Thyroid gland (tissue), 4 donors: ENCODE measurements around the gene OOSP1. TPM values are rescaled to one million over a fixed set of nuclear protein-coding genes. Genes with fewer than 3 reads are reported as not detected.

Experiments used
- DNase-seq, 2 donors: peaks; one replicate each; pipeline ENCODE4 v3.0.0-alpha.2; 2019
- H3K27ac ChIP-seq, 3 donors: fragments of 200-600 bp; sonication (generic); 1 replicate in 2 of 3; 2 replicates in 1 of 3; pipeline ENCODE4 v1.5.1; 2016 to 2019; ENCODE audit warnings: mild to moderate bottlenecking in 1 of 3, moderate library complexity in 1 of 3
- H3K27me3 ChIP-seq: fragments of 200-600 bp; sonication (generic); one replicate; pipeline ENCODE4 v1.5.1; 2019
- H3K36me3 ChIP-seq, 2 donors: fragments of 200-600 bp; sonication (generic); one replicate each; pipeline ENCODE4 v1.5.1; 2016 to 2019
- H3K4me1 ChIP-seq, 2 donors: fragments of 200-600 bp; sonication (generic); one replicate each; pipeline ENCODE4 v1.5.1; 2017 to 2019
- H3K4me3 ChIP-seq, 3 donors: fragments of 200-600 bp; sonication (generic); replicated peaks in 1 of 3; 1 replicate in 2 of 3; 2 replicates in 1 of 3; pipeline ENCODE4 v1.5.1; 2016; ENCODE audit warnings: mild to moderate bottlenecking in 1 of 3
- H3K9me3 ChIP-seq: fragments of 200-600 bp; sonication (generic); one replicate; pipeline ENCODE4 v1.5.1; 2017
- POLR2A ChIP-seq, 2 donors: fragments of 450-650 bp; IDR thresholded peaks; one replicate each; pipeline ENCODE4 v1.6.1; 2017; ENCODE audit warnings: antibody characterized with exemption in 2 of 2, mild to moderate bottlenecking in 2 of 2, moderate library complexity in 1 of 2
- WGBS, 2 donors: methylation state at CpG; one replicate each; pipeline ENCODE4 v1.1.5; 2017; 5-methylcytosine and 5-hydroxymethylcytosine counted together
- intact Hi-C: fragments of 100-400 bp; cut with DNase I; formaldehyde crosslinking; loops from one replicate; pipeline ENCODE4 v1.15.1; 2023
- total RNA-seq, 4 donors: library from RNA; depleted of rRNA; stranded (reverse); fragments of >200 nt; gene quantifications; one replicate each; pipeline ENCODE4 v1.2.3, GENCODE V29; 2016
- TF ChIP-seq, protein P1 (sequence below), 6 experiments: fragments of 200-600 bp in 3 of 6; fragments of 450-650 bp in 3 of 6; sonication (generic) in 3 of 6; IDR thresholded peaks; one replicate each; pipeline ENCODE4 v1.5.1; 2016 to 2019; ENCODE audit warnings: antibody characterized with exemption in 6 of 6, mild to moderate bottlenecking in 2 of 6, inconsistent platforms in 1 of 6, moderate library complexity in 1 of 6

Gene OOSP1, protein sequence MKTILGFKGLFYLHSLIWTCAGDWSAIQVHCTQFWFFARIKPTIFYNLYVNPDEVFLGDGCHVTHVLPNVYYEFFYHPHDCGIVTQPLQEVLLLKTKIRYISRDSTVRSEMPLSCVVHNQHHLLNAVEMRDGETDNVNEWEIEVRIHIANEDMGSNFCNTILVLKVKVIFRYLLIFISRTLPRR
- total RNA-seq, result not detected

DNA sequence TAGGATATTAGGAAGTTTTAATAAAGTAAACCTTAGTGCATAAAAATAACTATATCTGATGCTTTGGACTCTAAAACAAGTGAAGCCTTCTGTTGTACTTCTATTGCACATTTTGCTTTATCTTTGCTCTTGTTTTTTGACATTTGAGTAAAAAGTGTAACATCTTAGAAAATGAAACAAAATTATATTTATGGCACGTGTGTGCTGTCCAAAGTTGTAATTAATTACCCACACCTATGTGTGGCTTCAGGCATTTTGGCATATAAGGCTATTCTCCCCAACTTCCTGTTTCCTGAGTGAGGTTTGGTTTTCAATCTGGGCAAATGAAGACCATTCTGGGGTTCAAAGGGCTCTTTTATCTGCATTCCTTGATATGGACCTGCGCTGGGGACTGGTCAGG lies at the start of gene OOSP1:
TSS of gene OOSP1 (plus strand) at position 301 of the 400 bp plus-strand sequence. CDS start at position 324, 23 bp downstream.
- no peaks in the 10 kb centered on the region for H3K9me3 ChIP-seq
- no peaks in the 10 kb centered on the region for H3K27me3 ChIP-seq
- TF ChIP-seq, protein P1, sequence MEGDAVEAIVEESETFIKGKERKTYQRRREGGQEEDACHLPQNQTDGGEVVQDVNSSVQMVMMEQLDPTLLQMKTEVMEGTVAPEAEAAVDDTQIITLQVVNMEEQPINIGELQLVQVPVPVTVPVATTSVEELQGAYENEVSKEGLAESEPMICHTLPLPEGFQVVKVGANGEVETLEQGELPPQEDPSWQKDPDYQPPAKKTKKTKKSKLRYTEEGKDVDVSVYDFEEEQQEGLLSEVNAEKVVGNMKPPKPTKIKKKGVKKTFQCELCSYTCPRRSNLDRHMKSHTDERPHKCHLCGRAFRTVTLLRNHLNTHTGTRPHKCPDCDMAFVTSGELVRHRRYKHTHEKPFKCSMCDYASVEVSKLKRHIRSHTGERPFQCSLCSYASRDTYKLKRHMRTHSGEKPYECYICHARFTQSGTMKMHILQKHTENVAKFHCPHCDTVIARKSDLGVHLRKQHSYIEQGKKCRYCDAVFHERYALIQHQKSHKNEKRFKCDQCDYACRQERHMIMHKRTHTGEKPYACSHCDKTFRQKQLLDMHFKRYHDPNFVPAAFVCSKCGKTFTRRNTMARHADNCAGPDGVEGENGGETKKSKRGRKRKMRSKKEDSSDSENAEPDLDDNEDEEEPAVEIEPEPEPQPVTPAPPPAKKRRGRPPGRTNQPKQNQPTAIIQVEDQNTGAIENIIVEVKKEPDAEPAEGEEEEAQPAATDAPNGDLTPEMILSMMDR (IDR thresholded peaks at IDR 0.05), result no peak
- no peak within 1 kb of the TSS for H3K4me3 ChIP-seq
- DNase-seq, result no peak
- H3K27ac ChIP-seq, result no peak within 1 kb of the TSS
- whole genome bisulfite sequencing, 2 donors, result 75 to 79% methylated on average over 2 of the region's 2 CpGs
- intact Hi-C loops, result no loop called here
- no peaks in the 10 kb centered on the region for H3K4me1 ChIP-seq
- no peaks in the 10 kb centered on the region for H3K36me3 ChIP-seq

DNA sequence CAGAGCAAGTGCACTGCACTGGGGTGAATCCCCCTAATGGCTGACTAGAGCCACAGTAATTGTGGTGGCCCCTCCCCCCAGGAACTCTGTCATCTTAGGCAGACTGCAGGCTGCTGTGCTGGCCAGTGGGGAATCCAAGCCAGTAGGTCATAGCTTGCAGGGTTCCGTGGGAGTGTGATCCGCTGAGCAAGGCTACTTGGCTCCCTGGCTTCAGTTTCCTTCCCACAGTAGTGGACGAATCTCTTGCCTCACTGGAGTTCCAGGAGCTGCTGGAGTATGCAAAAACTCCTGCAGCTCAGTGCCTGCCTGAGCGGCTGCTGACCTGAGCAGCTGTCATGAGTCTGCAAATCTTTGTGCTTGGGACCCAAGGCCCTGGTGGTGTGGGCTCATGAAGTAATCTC lies 46.5 kb upstream of the OOSP1 start:
- H3K36me3 ChIP-seq, result no peaks in the 10 kb centered on the region
- H3K4me3 ChIP-seq, result no peak overlapping the region
- TF ChIP-seq POLR2A (IDR thresholded peaks at IDR 0.05), result no peak
- TF ChIP-seq, protein P1 (IDR thresholded peaks at IDR 0.05), result no peak
- WGBS, 2 donors, result 16 to 56% methylated on average over 1 to 3 of the region's 4 CpGs
- H3K9me3 ChIP-seq, result no peaks in the 10 kb centered on the region
- H3K4me1 ChIP-seq, result no peaks in the 10 kb centered on the region
- intact Hi-C loops, result no loop called here
- no peaks in the 10 kb centered on the region for H3K27me3 ChIP-seq
- H3K27ac ChIP-seq, result no peak overlapping the region
- no peak for DNase-seq

DNA sequence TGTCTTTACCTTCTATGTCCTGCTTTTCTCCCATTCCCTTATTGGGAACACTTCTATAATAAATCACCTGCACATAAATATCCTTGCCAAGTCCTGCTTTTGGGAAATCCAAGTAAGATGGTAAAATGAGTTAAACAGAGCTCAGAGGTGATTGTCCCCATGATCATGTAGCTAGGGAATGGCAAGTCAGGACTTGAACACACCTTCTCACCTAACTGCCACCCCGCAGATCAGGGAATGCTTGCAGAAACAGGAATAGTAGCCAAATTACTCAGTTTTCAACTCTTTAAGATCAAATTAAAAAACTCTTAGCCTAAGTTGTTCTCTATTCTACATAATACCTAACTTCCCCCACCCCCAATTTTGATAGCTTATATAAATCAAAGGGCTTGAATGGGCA lies 43.6 kb upstream of the OOSP1 start:
- Histone ChIP-seq H3K4me1 (no peaks in the 10 kb centered on the region), H3K4me3 (no peak overlapping the region), H3K27ac (no peak overlapping the region), H3K36me3 (no peaks in the 10 kb centered on the region), H3K9me3 (no peaks in the 10 kb centered on the region), H3K27me3 (no peaks in the 10 kb centered on the region)
- TF ChIP-seq, protein P1 (IDR thresholded peaks at IDR 0.05), result no peak
- no peak for DNase-seq
- WGBS, 2 donors, result 83% methylated on average over 1 of the region's 1 CpG
- intact Hi-C loops, result no loop called here

DNA sequence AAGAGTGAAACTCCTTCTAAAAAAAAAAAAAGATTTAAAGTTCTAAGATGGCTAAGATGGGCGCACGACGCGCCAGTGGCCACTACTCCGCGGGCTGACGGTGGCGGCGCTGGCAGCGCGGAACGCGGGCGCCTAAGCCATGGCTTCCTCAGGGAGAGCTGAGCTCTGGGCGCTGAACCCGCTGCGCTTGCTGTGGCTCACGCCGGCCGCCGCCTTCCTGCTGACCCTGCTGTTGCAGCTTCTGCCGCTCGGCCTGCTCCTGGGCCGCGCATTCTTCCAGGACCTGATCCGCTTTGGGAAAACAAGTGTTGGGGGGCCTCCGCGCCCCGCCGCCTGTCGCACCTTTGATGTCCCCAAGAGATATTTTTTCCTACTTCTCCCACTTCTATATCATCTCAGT lies 40.2 kb upstream of the OOSP1 start:
- WGBS, 2 donors, result 94 to 97% methylated on average over 31 of the region's 31 CpGs
- no peak for DNase-seq
- Histone ChIP-seq H3K27ac (no peak overlapping the region), H3K4me1 (no peaks in the 10 kb centered on the region), H3K27me3 (no peaks in the 10 kb centered on the region), H3K4me3 (no peak overlapping the region), H3K9me3 (no peaks in the 10 kb centered on the region), H3K36me3 (no peaks in the 10 kb centered on the region)
- TF ChIP-seq, protein P1 (IDR thresholded peaks at IDR 0.05), result no peak
- TF ChIP-seq POLR2A (IDR thresholded peaks at IDR 0.05), result no peak
- intact Hi-C loops, result no loop called here

DNA sequence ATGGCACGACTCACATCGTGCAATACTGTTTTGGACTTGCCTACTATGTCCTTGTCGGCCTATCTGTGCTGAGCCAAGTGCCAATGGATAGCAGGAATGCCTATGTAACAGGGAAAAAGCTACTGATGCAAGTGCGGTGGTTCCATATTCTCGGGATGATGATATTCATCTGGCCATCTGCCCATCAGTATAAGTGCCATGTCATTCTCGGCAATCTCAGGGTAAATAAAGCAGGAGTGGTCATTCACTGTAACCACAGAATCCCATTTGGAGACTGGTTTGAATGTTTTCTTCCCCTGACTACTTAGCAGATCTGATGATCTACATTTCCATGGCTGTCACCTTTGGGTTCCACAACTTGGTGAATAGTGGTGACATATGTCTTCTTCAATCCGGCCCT lies 39.6 kb upstream of the OOSP1 start:
- TF ChIP-seq, protein P1 (IDR thresholded peaks at IDR 0.05), result no peak
- TF ChIP-seq POLR2A (IDR thresholded peaks at IDR 0.05), result no peak
- Histone ChIP-seq H3K36me3 (no peaks in the 10 kb centered on the region), H3K4me1 (no peaks in the 10 kb centered on the region), H3K4me3 (no peak overlapping the region), H3K27ac (no peak overlapping the region), H3K27me3 (no peaks in the 10 kb centered on the region), H3K9me3 (no peaks in the 10 kb centered on the region)
- WGBS, 2 donors, result 85 to 88% methylated on average over 7 of the region's 7 CpGs
- intact Hi-C loops, result no loop called here
- DNase-seq, result no peak
